Breast epithelium (tissue), 3 donors: ENCODE results near the gene RMND1.
"Not testable (repeated sequence)": the region's sequence is repeated elsewhere in the genome, so short reads cannot be mapped to it uniquely, and the experiment has no call there.

Source experiments
- CTCF ChIP-seq, 3 donors: fragments of 450-650 bp; IDR thresholded peaks; one replicate each; pipeline ENCODE4 v1.5.1; 2016 to 2017; ENCODE audit warnings: antibody characterized with exemption in 3 of 3, mild to moderate bottlenecking in 3 of 3, moderate library complexity in 3 of 3
- POLR2A ChIP-seq: fragments of 450-650 bp; IDR thresholded peaks from one replicate; pipeline ENCODE4 v1.6.1; 2016; ENCODE audit warnings: antibody characterized with exemption, mild to moderate bottlenecking, moderate library complexity
- POLR2AphosphoS5 ChIP-seq, 3 donors: sonication (generic); formaldehyde crosslinking; IDR thresholded peaks; one replicate each; pipeline ENCODE4 v1.6.1; 2017; ENCODE audit warnings: antibody characterized with exemption in 3 of 3

DNA sequence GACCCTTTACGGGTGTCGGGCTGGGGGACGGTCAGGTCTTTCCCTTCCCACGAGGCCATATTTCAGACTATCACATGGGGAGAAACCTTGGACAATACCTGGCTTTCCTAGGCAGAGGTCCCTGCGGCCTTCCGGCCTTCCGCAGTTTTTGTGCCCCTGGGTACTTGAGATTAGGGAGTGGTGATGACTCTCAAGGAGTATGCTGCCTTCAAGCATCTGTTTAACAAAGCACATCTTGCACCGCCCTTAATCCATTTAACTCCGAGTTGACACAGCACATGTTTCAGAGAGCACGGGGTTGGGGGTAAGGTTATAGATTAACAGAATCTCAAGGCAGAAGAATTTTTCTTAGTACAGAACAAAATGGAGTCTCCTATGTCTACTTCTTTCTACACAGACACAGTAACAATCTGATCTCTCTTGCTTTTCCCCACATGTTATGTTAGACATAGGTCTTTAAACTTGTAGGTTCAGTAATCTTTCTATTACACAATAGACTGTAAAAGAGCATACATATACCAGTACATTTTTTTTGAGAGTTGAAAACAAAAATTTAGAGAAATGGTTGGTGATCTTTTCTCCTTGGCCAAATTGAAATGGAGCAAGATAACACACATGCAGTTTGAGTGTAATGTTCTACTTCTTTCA lies 3.9 kb upstream of the RMND1 start:
- not testable (repeated sequence) for TF ChIP-seq CTCF (IDR thresholded peaks at IDR 0.05); POLR2A; POLR2AphosphoS5 (IDR thresholded peaks at IDR 0.05)
